HepG2 (cell line): Measurements from ENCODE around the gene SRBD1. TPM values are rescaled to one million over a fixed set of nuclear protein-coding genes. Genes with fewer than 3 reads are reported as not detected.

ENCODE experiments used
- ATAC-seq: fragments of 200-7000 bp; cut with Tn5 transposase; 3 replicates; pipeline ENCODE4 v1.9.1; 2020; ENCODE audit warnings: mild to moderate bottlenecking, moderate library complexity
- BruUV-seq: library from RNA; stranded (reverse); fragments of 400-500 nt; replicated peaks from 2 replicates; lab custom pipeline; 2021; lab: Mats Ljungman, UMichigan
- CTCF ChIA-PET: fragments of 300-600 bp; formaldehyde crosslinking; extraction: SDS; loops from one replicate; lab custom pipeline; 2021; ENCODE audit warnings: low total read pairs, inconsistent platforms, low intra/inter-chr PET ratio; lab: Yijun Ruan, JAX
- POLR2A ChIA-PET: fragments of 350-600 bp; sonication (Branson Sonifier 250); formaldehyde crosslinking; loops from one replicate; lab custom pipeline; 2020; ENCODE audit warnings: antibody characterized with exemption, inconsistent platforms; lab: Yijun Ruan, JAX
- DNase-seq: peaks from one replicate; pipeline ENCODE4 v3.0.0-alpha.2; 2015; ENCODE audit warnings: low spot score
- FAIRE-seq: peaks from 3 replicates; lab custom pipeline; 2011; peaks lifted over from hg19 to GRCh38; lab: Jason Lieb, UNC
- H2AFZ ChIP-seq: one replicate; pipeline ENCODE4 v1.6.1; 2011; ENCODE audit warnings: low read length, inconsistent platforms
- H3K27ac ChIP-seq: fragments of 300-600 bp; 3 replicates; pipeline ENCODE4 v1.8.0; 2011; ENCODE audit warnings: mixed run types, mild to moderate bottlenecking, mixed read lengths, low read length, inconsistent platforms; ENCODE audit not compliant: insufficient read depth; ENCODE audit errors: extremely low read length
- H3K27me3 ChIP-seq, 2 experiments: fragments of 200-600 bp in 1 of 2; 2 replicates in 1 of 2; 3 replicates in 1 of 2; pipeline versions ENCODE4 v1.6.0 to v1.8.0; 2011; ENCODE audit warnings: low read length in 2 of 2, mild to moderate bottlenecking in 2 of 2, moderate library complexity in 2 of 2, inconsistent platforms in 1 of 2; ENCODE audit not compliant: insufficient read depth in 2 of 2, control insufficient read depth in 1 of 2
- H3K36me3 ChIP-seq, 2 experiments: fragments of 200-600 bp in 1 of 2; replicated peaks in 1 of 2; 2 replicates in 1 of 2; 3 replicates in 1 of 2; pipeline versions ENCODE4 v1.5.1 to v1.8.0; 2011; ENCODE audit warnings: low read length in 2 of 2, inconsistent platforms in 1 of 2; ENCODE audit not compliant: insufficient read depth in 2 of 2, control insufficient read depth in 1 of 2
- H3K4me1 ChIP-seq: 2 replicates; pipeline ENCODE4 v1.5.1; 2012; ENCODE audit warnings: low read length, inconsistent platforms; ENCODE audit not compliant: insufficient read depth
- H3K4me2 ChIP-seq: 2 replicates; pipeline ENCODE4 v1.6.0; 2011; ENCODE audit warnings: low read depth, low read length, inconsistent platforms
- H3K4me3 ChIP-seq, 3 experiments: fragments of 200-600 bp in 1 of 3; sonication (generic), shearing (Covaris generic) in 1 of 3; replicated peaks in 1 of 3; 2 replicates each; pipeline ENCODE4 v1.5.1; 2011 to 2016; ENCODE audit warnings: low read length in 3 of 3, inconsistent platforms in 2 of 3, low read depth in 2 of 3, mild to moderate bottlenecking in 2 of 3, control low read depth in 1 of 3, mixed read lengths in 1 of 3; ENCODE audit not compliant: insufficient read depth in 1 of 3
- H3K79me2 ChIP-seq: one replicate; pipeline ENCODE4 v1.6.1; 2011; ENCODE audit warnings: low read length, inconsistent platforms; ENCODE audit not compliant: insufficient read depth
- H3K9ac ChIP-seq: 2 replicates; pipeline ENCODE4 v1.6.0; 2011; ENCODE audit warnings: mild to moderate bottlenecking, low read depth, low read length, inconsistent platforms; ENCODE audit not compliant: insufficient read depth
- H3K9me3 ChIP-seq: 2 replicates; pipeline ENCODE4 v1.5.1; 2012; ENCODE audit warnings: mild to moderate bottlenecking, low read length
- H4K20me1 ChIP-seq: 2 replicates; pipeline ENCODE4 v1.6.0; 2011; ENCODE audit warnings: inconsistent platforms, mild to moderate bottlenecking, low read length, moderate library complexity; ENCODE audit not compliant: insufficient read depth
- GABPB1 ChIP-seq: IDR thresholded peaks from 2 replicates; pipeline ENCODE4 v1.6.1; 2016; ENCODE audit warnings: mild to moderate bottlenecking, missing genetic modification reagents, moderate library complexity, missing compliant biosample characterization
- RORA ChIP-seq: sonication (generic); formaldehyde crosslinking; IDR thresholded peaks from 2 replicates; pipeline ENCODE4 v1.5.0; 2020; ENCODE audit warnings: mild to moderate bottlenecking, missing genetic modification reagents, moderate library complexity
- SMC3 ChIP-seq: IDR thresholded peaks from 2 replicates; pipeline ENCODE4 v1.6.1; 2011; ENCODE audit warnings: low read length, improper control_type of control experiment
- STAG1 ChIP-seq: sonication (generic); formaldehyde crosslinking; IDR thresholded peaks from 2 replicates; pipeline ENCODE4 v1.4.0; 2020; ENCODE audit warnings: missing genetic modification reagents
- WGBS: methylation state at CpG from one replicate; pipeline ENCODE4 v1.1.6; 2017; ENCODE audit warnings: low lambda C conversion rate; 5-methylcytosine and 5-hydroxymethylcytosine counted together
- in situ Hi-C: cut with HindIII; loops from 2 replicates; pipeline ENCODE4 v1.10.0; 2017; ENCODE audit warnings: low pct_unique_long_range_greater_than_20kb; ENCODE audit not compliant: extremely low pct_ligation_motif_present
- intact Hi-C: fragments of 100-400 bp; cut with micrococcal nuclease; formaldehyde crosslinking; loops from one replicate; pipeline ENCODE4 v1.10.0; 2022; ENCODE audit not compliant: unreplicated experiment
- polyA plus RNA-seq, 8 experiments: library from polyadenylated mRNA; depleted of rRNA in 3 of 8; stranded (reverse) in 7 of 8; unstranded in 1 of 8; fragments of >200 nt; fragmentation: Illumina TruSeq in 4 of 8; extraction: Trizol in 4 of 8; gene quantifications; 2 replicates each; pipeline versions ENCODE4 v1.2.1 to v1.2.3, GENCODE V29; 2011 to 2016; ENCODE audit warnings: low read depth in 4 of 8, missing spikeins in 1 of 8, mixed read lengths in 1 of 8; ENCODE audit not compliant: insufficient read depth in 1 of 8
- total RNA-seq, 5 experiments: library from RNA; depleted of rRNA; stranded (reverse); fragments of >200 nt; fragmentation: Illumina TruSeq; extraction: Trizol; gene quantifications; 2 replicates each; pipeline ENCODE4 v1.2.3, GENCODE V29; 2016; ENCODE audit warnings: low read depth in 1 of 5
- TF ChIP-seq, protein P1 (sequence below), 2 experiments: fragments of 450-650 bp in 1 of 2; sonication (generic) in 1 of 2; formaldehyde crosslinking; IDR thresholded peaks; 2 replicates each; pipeline versions ENCODE4 v1.5.0 to v1.8.0; 2020 to 2022; ENCODE audit warnings: mild to moderate bottlenecking in 1 of 2, missing genetic modification reagents in 1 of 2
- TF ChIP-seq, protein P2 (sequence below): sonication (generic); formaldehyde crosslinking; conservative IDR thresholded peaks from 2 replicates; pipeline ENCODE4 v1.4.0; 2020; ENCODE audit warnings: missing genetic modification reagents
- TF ChIP-seq, protein P3 (sequence below): sonication (generic); formaldehyde crosslinking; IDR thresholded peaks from 2 replicates; pipeline ENCODE4 v1.5.0; 2020; ENCODE audit warnings: mild to moderate bottlenecking, missing genetic modification reagents, moderate library complexity

The SRBD1 gene
- total and polyA plus RNA-seq, 2 of the 13 experiments (the other 11 are each of a cell fraction or from before 2014, with no cell fraction given): 3.2 to 23.9 TPM

- no peaks in the 10 kb centered on the region for H3K9me3 ChIP-seq
- H2AFZ ChIP-seq: no peak overlapping the region
- no peak for ATAC-seq
- ChIA-PET CTCF (no interaction called here), POLR2A (no interaction called here)
- in situ Hi-C loops: no loop called here
- no peak for TF ChIP-seq RORA (CRISPR knock-in tag)
- no peak for TF ChIP-seq GABPB1
- TF ChIP-seq, protein P1, sequence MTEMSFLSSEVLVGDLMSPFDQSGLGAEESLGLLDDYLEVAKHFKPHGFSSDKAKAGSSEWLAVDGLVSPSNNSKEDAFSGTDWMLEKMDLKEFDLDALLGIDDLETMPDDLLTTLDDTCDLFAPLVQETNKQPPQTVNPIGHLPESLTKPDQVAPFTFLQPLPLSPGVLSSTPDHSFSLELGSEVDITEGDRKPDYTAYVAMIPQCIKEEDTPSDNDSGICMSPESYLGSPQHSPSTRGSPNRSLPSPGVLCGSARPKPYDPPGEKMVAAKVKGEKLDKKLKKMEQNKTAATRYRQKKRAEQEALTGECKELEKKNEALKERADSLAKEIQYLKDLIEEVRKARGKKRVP (CRISPR knock-in tag; IDR thresholded peaks at IDR 0.05): no peak
- H4K20me1 ChIP-seq: no peaks in the 10 kb centered on the region; the same call in 1 of the 2 replicates
- WGBS: 98% methylated on average over 5 of the region's 5 CpGs
- BruUV-seq: no TSS peak
- peaks cover 2% of the 10 kb centered on the region for H3K79me2 ChIP-seq
- no peaks in the 10 kb centered on the region for H3K4me1 ChIP-seq
- no peaks in the 10 kb centered on the region; a peak in 3 of 5 replicates for H3K36me3 ChIP-seq
- intact Hi-C loops: no loop called here
- DNase-seq: no peak
- FAIRE-seq: no peak
- H3K27ac ChIP-seq: no peak overlapping the region
- H3K9ac ChIP-seq: no peak overlapping the region
- no peak overlapping the region for H3K4me2 ChIP-seq
- H3K27me3 ChIP-seq: no peaks in the 10 kb centered on the region
- H3K4me3 ChIP-seq: no peak overlapping the region
Observed at GRCh38 chr2:45586600-45586999, 24.5 kb downstream of the SRBD1 start.

DNA sequence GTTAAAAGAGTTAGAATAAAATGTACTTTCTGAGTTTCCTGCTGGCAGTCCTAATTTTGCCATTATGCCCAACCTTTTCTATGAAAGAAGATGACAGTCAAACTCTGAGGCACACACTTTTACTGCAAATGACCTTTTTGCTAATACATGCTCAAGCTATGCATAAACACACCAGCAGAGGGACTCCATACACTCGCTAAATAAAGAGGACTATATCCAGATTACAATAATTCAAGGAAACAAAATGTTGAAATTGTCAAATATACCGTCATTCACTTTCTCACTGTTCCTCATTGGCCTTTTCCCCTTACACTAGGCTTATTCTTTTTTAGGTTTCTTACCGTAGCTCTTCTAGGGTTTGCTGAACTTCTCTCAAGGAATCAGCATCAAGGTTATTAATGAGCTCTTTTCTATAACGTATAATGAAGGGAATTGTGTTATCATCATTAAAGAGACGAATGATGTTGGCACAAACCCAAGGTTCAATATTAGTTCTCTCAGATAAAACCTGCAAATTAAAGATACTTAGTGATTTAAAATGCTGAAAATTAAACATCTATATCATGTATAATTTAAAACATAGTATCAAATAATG is 25.7 kb downstream of the SRBD1 start:
- no peak overlapping the region for H2AFZ ChIP-seq
- peak; percentile 79 for ATAC-seq
- TF ChIP-seq, protein P2, sequence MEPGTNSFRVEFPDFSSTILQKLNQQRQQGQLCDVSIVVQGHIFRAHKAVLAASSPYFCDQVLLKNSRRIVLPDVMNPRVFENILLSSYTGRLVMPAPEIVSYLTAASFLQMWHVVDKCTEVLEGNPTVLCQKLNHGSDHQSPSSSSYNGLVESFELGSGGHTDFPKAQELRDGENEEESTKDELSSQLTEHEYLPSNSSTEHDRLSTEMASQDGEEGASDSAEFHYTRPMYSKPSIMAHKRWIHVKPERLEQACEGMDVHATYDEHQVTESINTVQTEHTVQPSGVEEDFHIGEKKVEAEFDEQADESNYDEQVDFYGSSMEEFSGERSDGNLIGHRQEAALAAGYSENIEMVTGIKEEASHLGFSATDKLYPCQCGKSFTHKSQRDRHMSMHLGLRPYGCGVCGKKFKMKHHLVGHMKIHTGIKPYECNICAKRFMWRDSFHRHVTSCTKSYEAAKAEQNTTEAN: no peak
- TF ChIP-seq, protein P3, sequence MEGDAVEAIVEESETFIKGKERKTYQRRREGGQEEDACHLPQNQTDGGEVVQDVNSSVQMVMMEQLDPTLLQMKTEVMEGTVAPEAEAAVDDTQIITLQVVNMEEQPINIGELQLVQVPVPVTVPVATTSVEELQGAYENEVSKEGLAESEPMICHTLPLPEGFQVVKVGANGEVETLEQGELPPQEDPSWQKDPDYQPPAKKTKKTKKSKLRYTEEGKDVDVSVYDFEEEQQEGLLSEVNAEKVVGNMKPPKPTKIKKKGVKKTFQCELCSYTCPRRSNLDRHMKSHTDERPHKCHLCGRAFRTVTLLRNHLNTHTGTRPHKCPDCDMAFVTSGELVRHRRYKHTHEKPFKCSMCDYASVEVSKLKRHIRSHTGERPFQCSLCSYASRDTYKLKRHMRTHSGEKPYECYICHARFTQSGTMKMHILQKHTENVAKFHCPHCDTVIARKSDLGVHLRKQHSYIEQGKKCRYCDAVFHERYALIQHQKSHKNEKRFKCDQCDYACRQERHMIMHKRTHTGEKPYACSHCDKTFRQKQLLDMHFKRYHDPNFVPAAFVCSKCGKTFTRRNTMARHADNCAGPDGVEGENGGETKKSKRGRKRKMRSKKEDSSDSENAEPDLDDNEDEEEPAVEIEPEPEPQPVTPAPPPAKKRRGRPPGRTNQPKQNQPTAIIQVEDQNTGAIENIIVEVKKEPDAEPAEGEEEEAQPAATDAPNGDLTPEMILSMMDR (CRISPR knock-in tag): peak; percentile 35
- TF ChIP-seq STAG1 (CRISPR knock-in tag): peak; percentile 33
- TF ChIP-seq SMC3: peak; percentile 24; the same call in 1 of the 2 replicates
- ChIA-PET CTCF (no interaction called here), POLR2A (interaction anchor here (0.8 kb wide), 1 partner anchor 26 kb away, joined by 3 read pairs; the partner anchor contains the start of gene SRBD1)
- no peak overlapping the region for H3K9ac ChIP-seq
- no peaks in the 10 kb centered on the region for H3K9me3 ChIP-seq
- H3K36me3 ChIP-seq: peaks cover 0 to 6% of the 10 kb centered on the region in 2 experiments; a peak in 2 of 5 replicates
- DNase-seq: peak; percentile 50
- intact Hi-C loops: loop anchor here (1.0 kb wide), 1 partner anchor 351 kb away; no protein-coding TSS in a partner anchor
- H3K27ac ChIP-seq: no peak overlapping the region
- peaks cover 2% of the 10 kb centered on the region for H3K79me2 ChIP-seq
- in situ Hi-C loops: no loop called here
- H3K27me3 ChIP-seq: no peaks in the 10 kb centered on the region
- no peak overlapping the region for H3K4me3 ChIP-seq
- H3K4me1 ChIP-seq: no peaks in the 10 kb centered on the region
- 94% methylated on average over 5 of the region's 5 CpGs for WGBS
- no peaks in the 10 kb centered on the region; the same call in 1 of the 2 replicates for H4K20me1 ChIP-seq
- peak; percentile 26 for FAIRE-seq
- BruUV-seq: no TSS peak
- no peak overlapping the region for H3K4me2 ChIP-seq
